Subcutaneous adipose tissue (tissue), 4 donors: ENCODE data around the gene MYH11. TPM values are rescaled to one million over a fixed set of nuclear protein-coding genes. Genes with fewer than 3 reads are reported as not detected.

Experiments
- CTCF ChIP-seq: fragments of 450-650 bp; IDR thresholded peaks from one replicate; pipeline ENCODE4 v1.5.1; 2016; ENCODE audit warnings: low read depth, mild to moderate bottlenecking, control low read depth, antibody characterized with exemption, moderate library complexity
- total RNA-seq, 4 donors: library from RNA; depleted of rRNA; stranded (reverse); fragments of >200 nt; gene quantifications; one replicate each; pipeline ENCODE4 v1.1.0, GENCODE V29; 2016

The MYH11 gene
- total RNA-seq, 4 donors from 2014 or later, result 9.5 to 43.7 (median 23.0) TPM

GRCh38 chr16:15674571-15674970 lies 182.3 kb downstream of the MYH11 start:
- no peak for TF ChIP-seq CTCF

GRCh38 chr16:15672514-15673167 lies 184.2 kb downstream of the MYH11 start:
- TF ChIP-seq CTCF, result no peak

GRCh38 chr16:15671530-15672117 lies 185.2 kb downstream of the MYH11 start:
- TF ChIP-seq CTCF, result no peak

- TF ChIP-seq CTCF, result no peak
Measured at GRCh38 chr16:15667091-15667742, 189.6 kb downstream of the MYH11 start.

- TF ChIP-seq CTCF, result no peak
Measured at GRCh38 chr16:15665107-15665506, 191.7 kb downstream of the MYH11 start.

- TF ChIP-seq CTCF, result no peak
Measured at GRCh38 chr16:15660203-15660601, 196.6 kb downstream of the MYH11 start.

GRCh38 chr16:15658556-15658955 lies 198.3 kb downstream of the MYH11 start:
- no peak for TF ChIP-seq CTCF
